Fibroblast of pulmonary artery (primary cell): ENCODE measurements around the gene MRPS11.

Experiments used
- DNase-seq: peaks from one replicate; pipeline ENCODE4 v3.0.0-alpha.2; 2010; ENCODE audit warnings: low read depth
- H3K4me3 ChIP-seq: replicated peaks from 2 replicates; pipeline ENCODE4 v1.5.1; 2011; ENCODE audit warnings: low read depth, mild to moderate bottlenecking, control low read depth, low read length, moderate library complexity
- TF ChIP-seq, protein P1 (sequence below): IDR thresholded peaks from 2 replicates; pipeline ENCODE4 v1.5.1; 2011; ENCODE audit warnings: mild to moderate bottlenecking, control low read depth, low read length, inconsistent platforms; ENCODE audit errors: missing control alignments

Gene MRPS11

DNA sequence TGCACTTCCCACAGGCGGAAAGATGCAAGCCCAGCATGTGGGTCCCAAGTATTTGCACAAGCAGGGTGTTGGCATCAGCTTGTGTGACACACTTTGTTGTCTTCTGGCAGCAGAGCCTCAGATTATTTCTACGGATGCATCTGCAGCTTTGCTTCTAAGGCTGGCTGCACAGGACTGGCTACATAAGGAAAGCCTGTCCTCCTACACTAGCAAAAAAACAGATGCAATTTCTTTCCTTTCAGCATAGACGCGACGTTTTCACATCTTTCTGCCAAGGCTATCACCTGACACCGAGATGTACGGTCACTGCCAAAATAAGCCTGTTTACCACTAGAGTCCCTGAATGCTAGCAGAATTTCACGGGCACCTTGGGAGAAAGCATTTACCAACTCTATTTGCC lies 13.5 kb downstream of the MRPS11 start:
- H3K4me3 ChIP-seq = no peak overlapping the region
- TF ChIP-seq, protein P1, sequence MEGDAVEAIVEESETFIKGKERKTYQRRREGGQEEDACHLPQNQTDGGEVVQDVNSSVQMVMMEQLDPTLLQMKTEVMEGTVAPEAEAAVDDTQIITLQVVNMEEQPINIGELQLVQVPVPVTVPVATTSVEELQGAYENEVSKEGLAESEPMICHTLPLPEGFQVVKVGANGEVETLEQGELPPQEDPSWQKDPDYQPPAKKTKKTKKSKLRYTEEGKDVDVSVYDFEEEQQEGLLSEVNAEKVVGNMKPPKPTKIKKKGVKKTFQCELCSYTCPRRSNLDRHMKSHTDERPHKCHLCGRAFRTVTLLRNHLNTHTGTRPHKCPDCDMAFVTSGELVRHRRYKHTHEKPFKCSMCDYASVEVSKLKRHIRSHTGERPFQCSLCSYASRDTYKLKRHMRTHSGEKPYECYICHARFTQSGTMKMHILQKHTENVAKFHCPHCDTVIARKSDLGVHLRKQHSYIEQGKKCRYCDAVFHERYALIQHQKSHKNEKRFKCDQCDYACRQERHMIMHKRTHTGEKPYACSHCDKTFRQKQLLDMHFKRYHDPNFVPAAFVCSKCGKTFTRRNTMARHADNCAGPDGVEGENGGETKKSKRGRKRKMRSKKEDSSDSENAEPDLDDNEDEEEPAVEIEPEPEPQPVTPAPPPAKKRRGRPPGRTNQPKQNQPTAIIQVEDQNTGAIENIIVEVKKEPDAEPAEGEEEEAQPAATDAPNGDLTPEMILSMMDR = no peak
- DNase-seq = no peak

DNA sequence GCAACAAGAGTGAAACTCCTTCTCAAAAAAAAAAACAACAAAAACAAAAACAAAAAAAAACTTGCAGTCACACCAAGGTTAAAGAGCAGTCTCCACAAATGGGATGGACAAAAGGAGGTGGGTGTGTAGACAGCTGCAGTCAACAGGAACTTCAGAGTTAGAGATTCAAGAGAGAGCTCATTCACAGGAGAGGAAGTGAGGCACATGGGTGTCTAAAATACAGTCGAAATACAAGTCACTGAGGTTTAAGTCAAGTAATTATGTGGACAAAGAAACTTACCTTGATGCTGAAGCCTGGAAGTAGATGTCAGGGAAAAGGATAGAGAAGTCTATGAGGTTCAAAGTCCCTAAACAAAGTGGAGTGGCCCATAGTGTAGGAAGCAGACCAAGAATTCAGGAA lies 14.8 kb downstream of the MRPS11 start:
- no peak overlapping the region for H3K4me3 ChIP-seq
- TF ChIP-seq, protein P1 = no peak
- DNase-seq = no peak

DNA sequence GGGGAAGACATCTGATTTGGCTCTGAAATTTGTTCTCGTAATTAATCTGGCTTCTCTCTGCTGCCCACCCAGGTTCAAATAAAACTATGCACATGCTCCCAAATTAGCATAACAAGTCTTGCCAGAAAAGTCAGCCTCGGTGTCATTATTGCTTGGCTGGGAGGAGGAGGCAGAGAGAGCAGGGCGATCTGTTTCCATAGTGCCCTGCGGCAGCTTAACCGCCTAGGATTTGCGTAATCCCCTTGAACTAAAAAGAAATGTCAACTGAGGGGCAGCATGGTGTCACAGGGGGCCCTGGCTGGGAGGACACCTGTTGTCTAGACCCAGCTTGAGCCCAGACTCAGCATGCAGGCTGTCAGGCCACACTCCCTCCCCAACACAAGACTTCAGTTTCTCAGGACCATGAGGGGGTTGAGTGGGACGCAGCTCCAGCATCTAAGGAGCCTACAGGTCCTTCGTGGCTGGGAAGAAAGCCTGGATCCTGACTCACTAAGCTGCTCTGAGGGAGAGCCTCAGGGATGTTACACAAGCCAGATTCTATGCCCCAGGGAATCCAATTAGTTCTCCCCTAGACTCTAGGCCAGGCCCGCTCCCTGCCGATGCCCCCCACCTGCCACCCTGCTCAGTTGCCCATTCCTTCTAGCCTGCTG lies 17.3 kb downstream of the MRPS11 start:
- peak; percentile 17 for DNase-seq
- TF ChIP-seq, protein P1 = no peak
- no peak overlapping the region for H3K4me3 ChIP-seq

DNA sequence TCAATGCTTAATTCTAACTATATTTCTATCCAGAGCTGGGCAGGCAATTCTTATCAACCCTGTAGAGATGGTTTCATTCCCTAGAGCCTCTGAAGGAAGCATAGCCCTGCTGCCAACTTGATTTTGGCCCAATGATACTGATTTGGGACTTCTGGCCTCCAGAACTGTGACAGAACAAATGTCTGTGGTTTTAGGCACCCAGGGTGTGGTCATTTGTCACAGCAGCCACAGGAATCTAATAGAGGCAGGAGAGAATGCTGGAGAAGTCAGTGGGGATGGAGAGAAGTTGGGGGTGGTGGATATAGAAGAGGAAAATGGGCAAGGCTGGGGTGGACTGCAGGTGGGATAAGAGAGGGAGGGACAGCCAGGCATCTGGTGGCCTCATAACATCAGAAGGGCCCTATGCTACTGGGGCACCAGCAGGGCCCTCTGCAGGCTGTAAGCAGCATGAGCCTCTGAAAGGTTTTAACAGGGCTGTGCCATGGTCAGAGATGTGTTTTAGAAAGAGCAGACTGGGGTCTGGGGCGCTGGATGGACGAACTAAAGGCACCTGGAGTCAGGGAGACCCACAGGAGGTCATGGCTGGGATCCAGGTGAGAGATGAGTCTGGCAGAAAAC lies 19.8 kb downstream of the MRPS11 start:
- H3K4me3 ChIP-seq = no peak overlapping the region
- TF ChIP-seq, protein P1 = no peak
- DNase-seq = no peak

DNA sequence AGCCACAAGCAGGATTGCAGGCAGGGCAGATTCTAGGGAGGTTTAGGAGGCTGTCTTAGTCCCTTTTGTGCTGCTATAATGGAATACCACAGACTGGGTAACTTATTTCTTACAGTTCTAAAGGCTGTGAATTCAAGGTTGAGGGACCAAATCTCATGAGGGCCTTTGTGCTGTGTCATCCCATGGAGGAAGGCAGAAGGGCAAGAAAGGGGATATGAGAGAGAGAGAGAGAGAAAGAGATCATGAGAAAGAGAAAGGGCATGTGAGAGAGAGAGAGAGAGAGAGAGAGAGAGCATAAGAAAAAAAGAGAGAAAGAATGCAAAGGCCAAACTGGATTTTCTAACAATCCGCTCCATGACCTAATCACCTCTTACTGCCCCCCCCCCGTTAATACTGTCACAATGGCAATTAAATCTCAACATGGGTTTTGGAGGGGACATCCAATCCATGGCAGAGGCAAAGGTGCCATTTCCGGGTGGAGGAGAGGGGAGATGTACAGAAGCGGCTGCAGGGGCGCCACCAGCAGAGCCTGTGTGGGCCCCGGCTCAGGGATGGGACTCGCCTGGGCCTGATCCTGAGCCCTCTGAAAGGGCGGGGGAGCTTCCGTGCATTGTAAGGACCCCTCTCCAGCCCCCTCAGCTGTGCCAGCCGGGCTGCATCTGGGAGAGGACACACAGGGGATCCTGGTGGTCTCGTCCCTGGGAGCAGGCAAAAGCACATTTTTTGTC lies 20.5 kb downstream of the MRPS11 start:
- H3K4me3 ChIP-seq = no peak overlapping the region
- TF ChIP-seq, protein P1 = no peak
- no peak for DNase-seq

DNA sequence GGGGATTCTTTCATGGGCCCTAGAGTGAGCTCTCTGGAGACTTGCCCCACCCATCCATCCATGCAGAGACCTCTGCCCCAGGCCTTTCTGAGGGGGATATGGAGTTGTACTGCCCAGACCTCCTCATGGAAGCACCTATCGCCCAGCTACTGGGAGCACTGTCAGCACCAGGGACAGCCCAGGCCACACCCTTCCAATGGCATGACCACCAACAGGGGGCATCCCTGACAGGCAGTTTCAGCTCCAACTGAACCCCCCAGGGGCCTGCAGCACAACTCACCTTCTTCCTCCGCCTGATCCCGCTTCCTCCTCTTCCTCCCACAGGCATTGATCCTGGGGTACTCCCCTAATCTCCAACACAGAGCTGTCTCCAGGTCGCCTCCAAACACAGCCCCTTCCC lies 21.8 kb downstream of the MRPS11 start:
- TF ChIP-seq, protein P1 = no peak
- no peak overlapping the region for H3K4me3 ChIP-seq
- no peak for DNase-seq
